HL-60 (cell line): ENCODE results near the gene SEMA6B.

Source experiments
- POLR2AphosphoS5 ChIP-seq: IDR thresholded peaks from 2 replicates; pipeline ENCODE4 v1.6.1; 2012; ENCODE audit warnings: low read depth
- TF ChIP-seq, protein P1 (sequence below): IDR thresholded peaks from one replicate; pipeline ENCODE4 v1.5.1; 2011; ENCODE audit warnings: low read length, control low read depth, inconsistent platforms; ENCODE audit not compliant: insufficient read depth

DNA sequence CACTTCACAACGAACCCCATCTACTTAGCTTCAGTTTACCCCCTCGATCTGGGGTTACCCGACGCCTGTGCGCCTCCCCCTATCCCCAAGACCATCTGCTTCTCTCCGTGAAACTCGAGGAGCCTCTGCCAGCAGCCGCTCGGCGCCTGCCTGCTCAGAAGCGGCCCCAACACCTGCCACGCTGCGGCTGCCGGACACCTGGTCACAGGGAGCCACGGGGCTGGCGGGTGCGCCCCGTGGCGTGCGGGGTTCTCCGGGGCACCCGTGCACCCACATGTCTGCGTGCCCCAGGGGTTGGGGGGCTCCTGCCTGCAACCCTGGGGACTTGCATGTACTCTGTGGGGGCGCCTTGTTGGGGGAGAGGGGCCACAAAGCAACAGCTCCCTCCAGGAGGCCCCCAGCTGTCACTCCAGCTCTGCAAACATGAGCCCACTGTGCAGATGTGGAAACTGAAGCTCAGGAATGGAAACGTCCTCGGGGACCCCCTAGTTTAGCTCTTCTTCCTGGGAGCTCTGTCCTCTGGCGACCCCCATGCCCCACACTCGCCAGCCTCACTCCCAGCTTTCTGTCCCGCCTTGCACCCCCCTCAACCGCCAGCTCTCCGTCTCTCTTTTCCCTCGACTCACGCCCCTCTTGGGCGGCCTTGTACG lies 7.0 kb upstream of the SEMA6B start:
- TF ChIP-seq, protein P1, sequence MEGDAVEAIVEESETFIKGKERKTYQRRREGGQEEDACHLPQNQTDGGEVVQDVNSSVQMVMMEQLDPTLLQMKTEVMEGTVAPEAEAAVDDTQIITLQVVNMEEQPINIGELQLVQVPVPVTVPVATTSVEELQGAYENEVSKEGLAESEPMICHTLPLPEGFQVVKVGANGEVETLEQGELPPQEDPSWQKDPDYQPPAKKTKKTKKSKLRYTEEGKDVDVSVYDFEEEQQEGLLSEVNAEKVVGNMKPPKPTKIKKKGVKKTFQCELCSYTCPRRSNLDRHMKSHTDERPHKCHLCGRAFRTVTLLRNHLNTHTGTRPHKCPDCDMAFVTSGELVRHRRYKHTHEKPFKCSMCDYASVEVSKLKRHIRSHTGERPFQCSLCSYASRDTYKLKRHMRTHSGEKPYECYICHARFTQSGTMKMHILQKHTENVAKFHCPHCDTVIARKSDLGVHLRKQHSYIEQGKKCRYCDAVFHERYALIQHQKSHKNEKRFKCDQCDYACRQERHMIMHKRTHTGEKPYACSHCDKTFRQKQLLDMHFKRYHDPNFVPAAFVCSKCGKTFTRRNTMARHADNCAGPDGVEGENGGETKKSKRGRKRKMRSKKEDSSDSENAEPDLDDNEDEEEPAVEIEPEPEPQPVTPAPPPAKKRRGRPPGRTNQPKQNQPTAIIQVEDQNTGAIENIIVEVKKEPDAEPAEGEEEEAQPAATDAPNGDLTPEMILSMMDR = no peak
- TF ChIP-seq POLR2AphosphoS5 = no peak
